Stimulated activated CD8-positive, alpha-beta memory T cell treated with anti-CD3 and anti-CD28 coated beads, Interleukin-7, amount 100 ng/mL, for 1 hour (primary cell): ENCODE results near the gene SSTR5.

Experiments used
- DNase-seq, 2 donors: peaks; one replicate each; pipeline ENCODE4 v3.0.0-alpha.2; 2020; ENCODE audit warnings: low read depth in 2 of 2

SSTR5 gene

GRCh38 chr16:1122398-1122765 lies 49.8 kb downstream of the SSTR5 start:
- no peak for DNase-seq

GRCh38 chr16:1123525-1124230 lies 51.1 kb downstream of the SSTR5 start:
- no peak for DNase-seq

DNA sequence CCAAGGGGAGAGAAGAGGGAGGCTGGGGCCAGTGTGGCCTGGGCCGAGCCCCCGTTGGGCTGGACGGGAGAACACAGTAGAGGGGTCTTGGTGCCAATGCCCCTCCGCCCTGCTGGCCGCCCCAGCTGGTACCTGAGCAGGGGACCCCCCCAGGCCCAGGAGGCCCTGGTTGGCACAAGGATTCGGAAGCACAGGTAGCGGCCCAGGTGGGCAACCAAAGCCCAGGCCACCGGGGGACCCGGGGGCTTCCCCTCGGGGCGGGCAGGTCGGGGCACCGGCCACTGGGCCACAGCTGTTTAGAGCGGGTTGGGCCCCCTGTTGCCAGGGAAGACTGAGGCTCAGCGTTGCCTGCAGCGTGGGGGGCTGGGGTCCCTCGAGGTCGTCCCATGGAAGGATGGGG lies 51.7 kb downstream of the SSTR5 start:
- no peak for DNase-seq

- DNase-seq: no peak
Observed at GRCh38 chr16:1124795-1125194, 52.2 kb downstream of the SSTR5 start.

DNA sequence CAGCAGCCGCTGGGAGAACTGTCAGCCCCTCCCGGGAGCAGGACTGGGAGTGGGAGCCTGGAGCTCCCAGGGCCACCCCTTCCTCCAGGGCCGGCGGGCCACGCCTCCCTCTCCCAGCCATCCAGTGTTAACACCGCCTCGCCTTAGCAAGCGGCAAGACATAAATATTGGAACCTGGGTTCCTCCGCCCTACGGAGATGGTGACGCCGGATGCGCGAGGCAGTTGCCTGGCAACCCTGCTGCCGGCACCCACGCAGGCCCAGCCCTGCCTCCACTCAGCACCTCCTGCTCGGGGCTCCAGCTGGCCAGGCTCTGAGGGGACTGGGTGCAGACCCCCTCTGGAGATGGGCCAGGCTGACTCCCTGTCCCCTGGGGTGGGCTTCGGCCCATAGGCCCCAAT lies 52.9 kb downstream of the SSTR5 start:
- DNase-seq: no peak

DNA sequence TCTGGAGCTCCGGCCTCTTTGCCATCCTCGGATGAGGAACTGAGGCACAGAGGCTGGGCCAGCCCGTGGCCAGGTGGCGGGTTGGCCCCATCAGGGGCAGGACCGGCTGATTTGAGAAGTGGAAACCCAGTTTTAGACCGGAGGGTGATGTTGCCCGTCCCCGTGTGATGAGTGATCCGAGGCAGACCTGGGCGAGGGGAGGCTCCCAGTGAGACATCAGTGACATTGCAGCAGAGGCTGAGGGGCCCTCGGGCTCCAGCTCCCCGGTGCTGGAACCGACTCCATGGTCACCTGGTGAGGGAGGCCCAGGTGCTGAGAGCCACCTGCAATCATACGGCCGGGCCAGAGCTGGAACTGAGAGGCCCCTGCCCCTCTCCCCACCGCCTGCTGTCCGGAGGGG lies 53.5 kb downstream of the SSTR5 start:
- DNase-seq: no peak

DNA sequence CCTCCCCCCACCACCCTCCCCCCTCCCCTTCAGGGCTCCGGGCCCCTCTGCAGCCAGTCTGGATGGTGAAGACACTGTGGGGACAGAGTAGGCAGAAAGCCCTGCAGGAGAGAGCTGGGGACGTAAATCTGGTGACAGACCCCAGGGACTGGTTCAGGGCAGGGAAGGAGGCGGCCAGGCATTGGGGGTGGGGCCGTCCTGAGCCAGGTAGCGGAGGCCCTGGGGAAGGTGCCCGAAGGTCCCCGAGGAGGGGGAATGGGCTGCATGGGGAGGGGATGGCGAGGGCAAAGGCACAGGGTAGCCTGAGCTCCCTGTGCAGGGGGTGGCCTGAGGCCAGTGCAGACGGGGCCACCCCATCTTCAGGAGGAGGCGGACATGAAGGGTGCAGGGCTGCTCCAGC lies 54.0 kb downstream of the SSTR5 start:
- no peak for DNase-seq

GRCh38 chr16:1127101-1127500 lies 54.6 kb downstream of the SSTR5 start:
- DNase-seq: no peak

- DNase-seq: no peak
Observed at GRCh38 chr16:1127971-1128715, 55.6 kb downstream of the SSTR5 start.

- no peak for DNase-seq
Observed at GRCh38 chr16:1129106-1129960, 56.8 kb downstream of the SSTR5 start.

GRCh38 chr16:1130382-1130781 lies 57.8 kb downstream of the SSTR5 start:
- no peak for DNase-seq
